ENCODE measurements around the gene MYH7B.

Gene MYH7B

DNA sequence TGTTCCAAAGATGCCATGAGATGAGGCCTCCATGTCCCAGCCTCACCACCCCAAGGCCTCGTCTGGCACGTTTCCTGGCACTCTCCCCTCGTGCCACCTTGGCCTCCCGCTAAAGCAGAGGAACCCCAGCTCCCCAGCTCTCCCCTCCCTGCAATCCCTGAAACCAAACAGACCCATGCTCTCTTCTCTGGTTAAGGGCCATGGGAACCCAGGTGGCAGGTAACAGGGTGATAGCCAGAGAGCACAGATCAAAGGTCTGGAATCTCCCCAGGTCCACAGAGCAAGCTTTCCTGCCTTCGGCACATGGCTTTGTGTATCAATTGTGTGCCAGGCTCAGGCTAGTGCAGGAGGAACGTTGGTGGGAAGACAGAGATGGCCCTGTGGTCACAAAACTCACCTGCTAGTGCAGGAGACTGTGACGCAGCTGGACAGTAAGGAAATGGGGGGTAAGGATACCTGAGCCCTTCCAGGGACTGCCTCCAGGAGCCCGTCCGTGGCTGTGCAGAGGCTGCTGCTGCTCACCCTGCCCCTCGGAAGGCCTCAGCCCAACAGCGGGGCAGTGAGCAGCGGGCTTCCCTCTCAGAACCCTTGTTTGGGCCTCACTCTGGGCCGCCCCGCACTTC is 39.0 kb downstream of the MYH7B start:
- DNase-seq, result no peak

DNA sequence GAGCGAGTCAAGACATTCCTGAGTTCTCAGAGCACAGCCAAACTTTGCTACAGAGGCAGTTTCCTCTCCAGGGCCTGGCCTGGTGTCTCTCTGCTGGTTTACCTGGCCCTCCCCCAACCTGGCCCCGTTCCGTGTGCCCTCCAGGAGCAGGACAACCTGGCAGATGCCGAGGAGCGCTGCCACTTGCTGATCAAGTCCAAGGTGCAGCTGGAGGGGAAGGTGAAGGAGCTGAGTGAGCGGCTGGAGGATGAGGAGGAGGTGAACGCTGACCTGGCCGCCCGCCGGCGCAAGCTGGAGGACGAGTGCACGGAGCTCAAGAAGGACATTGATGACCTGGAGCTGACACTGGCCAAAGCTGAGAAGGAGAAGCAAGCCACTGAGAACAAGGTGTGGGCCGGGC is 39.5 kb downstream of the MYH7B start:
- DNase-seq, result no peak

DNA sequence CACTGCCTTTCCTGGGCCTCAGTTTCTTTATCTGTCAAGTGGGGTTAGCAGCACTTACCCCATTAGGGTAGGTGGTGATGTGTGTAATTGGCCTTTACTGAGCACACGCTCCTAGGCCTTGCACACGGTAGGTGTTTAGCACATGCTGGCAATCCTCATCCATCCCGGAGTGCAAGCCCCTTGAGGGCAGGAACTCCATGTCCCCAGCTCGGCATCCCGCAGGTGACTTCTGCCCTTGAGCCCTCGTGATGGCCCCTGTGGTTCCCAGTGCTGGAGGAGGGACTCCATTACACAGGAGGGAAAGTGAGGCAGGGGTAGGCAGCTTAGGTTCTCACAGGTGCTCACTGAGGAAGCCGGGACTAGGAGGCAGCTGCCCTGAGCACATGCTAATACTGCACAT is 40.0 kb downstream of the MYH7B start:
- DNase-seq, result no peak

DNA sequence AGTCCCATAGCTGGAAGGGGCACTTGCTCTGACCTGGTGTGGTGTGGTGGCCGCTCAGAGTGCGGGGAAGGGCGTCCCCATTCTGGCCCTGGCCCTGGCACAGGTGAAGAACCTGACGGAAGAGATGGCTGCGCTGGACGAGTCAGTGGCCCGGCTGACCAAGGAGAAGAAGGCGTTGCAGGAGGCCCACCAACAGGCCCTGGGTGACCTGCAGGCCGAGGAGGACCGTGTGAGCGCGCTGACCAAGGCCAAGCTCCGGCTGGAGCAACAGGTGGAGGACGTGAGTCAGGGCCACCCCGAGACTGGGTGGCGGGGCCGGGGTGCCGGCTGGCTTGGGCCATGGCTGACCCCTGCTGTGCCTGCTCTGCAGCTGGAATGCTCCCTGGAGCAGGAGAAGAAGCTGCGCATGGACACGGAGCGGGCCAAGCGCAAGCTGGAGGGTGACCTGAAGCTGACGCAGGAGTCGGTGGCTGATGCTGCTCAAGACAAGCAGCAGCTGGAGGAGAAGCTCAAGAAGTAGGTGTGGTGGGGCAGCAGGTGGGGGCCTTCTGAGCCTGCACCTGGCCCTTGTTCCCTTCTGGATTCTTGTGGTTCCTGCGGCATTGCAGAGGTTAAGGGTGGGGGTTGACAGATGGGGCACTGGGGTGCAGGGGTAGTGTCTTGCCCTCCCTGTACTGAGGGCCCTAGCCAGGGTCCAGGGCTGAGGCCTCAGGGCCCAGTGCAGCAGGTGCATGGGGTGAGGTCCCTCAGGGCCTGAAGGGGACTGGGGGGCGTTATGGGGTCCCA is 40.8 kb downstream of the MYH7B start:
- DNase-seq, result no peak

DNA sequence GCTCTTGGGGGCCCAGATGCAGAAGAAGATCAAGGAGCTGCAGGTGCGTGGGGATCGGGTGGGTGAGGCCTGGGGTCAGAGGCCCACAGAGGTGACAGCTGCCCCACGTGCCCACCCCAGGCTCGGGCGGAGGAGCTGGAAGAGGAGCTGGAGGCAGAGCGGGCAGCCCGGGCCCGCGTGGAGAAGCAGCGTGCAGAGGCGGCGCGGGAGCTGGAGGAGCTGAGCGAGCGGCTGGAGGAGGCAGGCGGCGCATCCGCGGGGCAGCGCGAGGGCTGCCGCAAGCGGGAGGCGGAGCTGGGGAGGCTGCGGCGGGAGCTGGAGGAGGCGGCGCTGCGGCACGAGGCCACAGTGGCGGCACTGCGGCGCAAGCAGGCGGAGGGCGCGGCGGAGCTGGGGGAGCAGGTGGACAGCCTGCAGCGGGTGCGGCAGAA is 41.5 kb downstream of the MYH7B start:
- no peak for DNase-seq

DNA sequence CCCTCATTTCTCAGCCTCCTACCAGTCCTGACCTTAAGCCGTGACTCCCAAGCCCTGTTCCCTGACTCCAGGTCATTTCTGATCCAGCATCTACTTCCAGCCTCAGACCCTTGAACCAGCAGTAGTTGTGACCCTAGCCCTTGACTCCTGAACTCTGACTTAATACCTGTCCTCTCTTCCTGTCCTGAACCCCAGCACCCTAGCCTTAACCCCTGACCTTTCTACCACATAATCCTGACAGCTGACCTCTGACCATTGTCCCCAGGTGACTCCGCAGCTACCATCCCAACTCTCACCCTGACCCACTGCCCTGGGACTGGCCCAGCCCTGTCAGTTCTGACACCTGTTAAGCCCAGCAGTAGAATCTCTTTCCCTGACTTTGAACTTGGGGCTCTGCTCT is 42.1 kb downstream of the MYH7B start:
- DNase-seq, result no peak

DNA sequence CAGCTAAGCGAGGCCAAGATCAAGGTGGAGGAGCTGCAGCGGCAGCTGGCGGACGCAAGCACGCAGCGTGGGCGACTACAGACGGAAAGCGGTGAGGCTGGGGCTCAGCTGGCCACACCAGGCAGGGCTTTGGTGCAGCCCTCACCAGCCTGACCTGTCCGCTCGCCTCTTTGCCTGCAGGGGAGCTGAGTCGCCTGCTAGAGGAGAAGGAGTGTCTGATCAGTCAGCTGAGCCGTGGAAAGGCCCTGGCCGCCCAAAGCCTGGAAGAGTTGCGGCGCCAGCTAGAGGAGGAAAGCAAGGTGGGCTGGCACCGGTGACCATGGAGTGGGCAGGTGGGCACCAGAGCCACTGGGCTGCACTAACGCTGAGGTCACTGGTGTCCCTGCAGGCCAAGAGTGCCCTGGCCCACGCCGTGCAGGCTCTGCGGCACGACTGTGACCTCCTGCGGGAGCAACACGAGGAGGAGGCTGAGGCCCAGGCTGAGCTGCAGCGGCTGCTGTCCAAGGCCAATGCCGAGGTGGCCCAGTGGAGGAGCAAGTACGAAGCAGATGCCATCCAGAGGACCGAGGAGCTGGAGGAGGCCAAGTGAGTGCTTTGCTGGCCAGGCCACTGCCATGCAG is 42.8 kb downstream of the MYH7B start:
- DNase-seq, result no peak

DNA sequence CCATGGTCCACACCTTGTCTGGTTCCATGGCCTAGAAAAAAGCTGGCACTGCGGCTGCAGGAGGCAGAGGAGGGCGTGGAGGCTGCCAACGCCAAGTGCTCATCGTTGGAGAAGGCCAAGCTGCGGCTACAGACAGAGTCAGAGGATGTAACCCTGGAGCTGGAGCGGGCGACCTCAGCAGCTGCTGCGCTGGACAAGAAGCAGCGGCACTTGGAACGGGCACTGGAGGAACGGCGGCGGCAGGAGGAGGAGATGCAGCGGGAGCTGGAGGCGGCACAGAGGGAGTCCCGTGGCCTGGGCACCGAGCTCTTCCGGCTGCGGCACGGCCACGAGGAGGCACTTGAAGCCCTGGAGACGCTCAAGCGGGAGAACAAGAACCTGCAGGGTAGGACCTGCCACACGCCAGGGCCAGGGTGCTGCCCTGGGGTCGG is 43.4 kb downstream of the MYH7B start:
- no peak for DNase-seq

DNA sequence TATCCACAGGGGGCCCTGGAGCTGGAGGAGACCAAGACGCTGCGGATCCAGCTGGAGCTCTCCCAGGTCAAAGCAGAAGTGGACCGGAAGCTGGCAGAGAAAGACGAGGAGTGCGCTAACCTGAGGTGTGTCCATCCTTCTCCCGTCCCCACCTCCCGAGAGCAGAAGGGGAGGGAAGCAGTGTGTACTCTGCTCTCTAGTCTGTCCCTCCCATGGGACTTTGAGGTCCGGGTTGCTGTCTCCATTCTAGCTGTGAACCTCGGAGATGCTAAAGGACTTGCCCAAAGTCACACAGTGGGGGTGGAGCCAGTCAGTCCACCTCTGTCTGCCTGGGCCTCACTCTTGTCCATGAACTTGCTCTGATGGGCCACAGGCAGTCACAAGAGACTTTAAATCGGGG is 44.1 kb downstream of the MYH7B start:
- DNase-seq, result no peak

DNA sequence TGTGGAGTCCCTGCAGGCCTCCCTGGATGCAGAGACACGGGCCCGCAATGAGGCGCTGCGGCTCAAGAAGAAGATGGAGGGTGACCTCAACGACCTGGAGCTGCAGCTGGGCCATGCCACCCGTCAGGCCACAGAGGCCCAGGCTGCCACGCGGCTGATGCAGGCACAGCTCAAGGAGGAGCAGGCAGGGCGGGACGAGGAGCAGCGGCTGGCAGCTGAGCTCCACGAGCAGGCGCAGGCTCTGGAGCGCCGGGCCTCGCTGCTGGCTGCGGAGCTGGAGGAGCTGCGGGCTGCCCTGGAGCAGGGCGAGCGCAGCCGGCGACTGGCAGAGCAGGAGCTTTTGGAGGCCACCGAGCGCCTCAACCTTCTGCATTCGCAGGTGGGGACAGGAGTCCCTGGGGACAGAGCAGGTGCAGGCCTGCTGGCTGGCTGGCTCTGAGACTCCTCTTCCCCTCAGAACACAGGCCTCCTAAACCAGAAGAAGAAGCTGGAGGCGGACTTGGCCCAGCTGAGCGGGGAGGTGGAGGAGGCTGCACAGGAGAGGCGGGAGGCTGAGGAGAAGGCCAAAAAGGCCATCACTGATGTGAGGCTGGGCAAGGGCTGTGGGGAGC is 44.7 kb downstream of the MYH7B start:
- no peak for DNase-seq

DNA sequence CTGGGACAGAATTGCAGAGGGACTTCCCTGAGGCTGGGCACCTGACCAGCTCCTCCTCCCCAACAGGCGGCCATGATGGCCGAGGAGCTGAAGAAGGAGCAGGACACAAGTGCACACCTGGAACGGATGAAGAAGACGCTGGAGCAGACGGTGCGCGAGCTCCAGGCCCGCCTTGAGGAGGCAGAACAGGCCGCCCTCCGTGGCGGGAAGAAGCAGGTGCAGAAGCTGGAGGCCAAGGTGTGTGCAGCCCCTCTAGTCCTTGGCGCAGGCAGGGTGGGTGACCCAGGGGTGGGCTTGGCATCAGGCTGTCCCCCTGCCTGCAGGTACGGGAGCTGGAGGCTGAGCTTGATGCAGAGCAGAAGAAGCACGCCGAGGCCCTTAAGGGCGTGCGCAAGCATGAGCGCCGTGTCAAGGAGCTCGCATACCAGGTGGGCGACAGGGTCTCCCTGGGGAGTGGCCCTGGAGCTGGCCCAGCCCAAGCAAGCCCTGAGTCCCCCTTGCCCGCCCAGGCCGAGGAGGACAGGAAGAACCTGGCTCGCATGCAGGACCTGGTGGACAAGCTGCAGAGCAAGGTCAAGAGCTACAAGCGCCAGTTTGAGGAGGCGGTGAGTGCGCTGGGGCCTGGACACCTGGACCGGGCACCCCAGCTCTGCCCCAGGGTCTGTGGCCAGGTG is 45.4 kb downstream of the MYH7B start:
- DNase-seq, result no peak

DNA sequence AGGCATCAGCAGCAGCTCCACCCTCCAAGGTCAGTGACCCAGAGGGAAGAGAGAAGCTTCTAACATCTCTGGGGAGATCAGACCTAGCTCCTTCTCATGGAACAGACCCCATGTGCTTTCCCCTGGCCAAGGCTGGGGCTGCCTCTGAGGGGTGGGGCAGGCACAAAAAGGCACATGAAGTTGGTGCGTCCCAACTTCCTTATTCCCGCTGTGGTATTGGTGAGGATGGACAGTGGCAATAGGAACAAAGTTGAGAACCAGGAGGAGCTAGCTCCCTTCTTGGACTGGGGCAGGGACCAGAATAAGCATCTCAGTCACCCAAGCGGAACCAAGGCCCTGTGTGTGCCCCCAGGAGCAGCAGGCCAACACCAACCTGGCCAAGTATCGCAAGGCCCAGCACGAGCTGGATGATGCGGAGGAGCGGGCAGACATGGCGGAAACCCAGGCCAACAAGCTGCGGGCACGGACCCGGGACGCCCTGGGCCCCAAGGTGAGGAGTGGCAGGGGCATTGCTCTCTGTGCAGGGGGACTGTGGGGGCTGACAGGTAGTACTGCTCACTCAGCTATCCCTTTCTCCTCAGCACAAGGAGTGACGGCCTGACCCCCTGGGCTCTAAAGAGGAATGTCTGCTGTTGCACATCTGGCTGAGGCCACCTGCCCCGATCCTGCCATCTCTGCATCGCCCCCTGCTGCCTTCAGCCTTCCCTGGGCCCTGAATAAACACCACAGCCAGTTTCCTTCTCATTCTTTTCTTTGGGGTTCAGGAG is 46.1 kb downstream of the MYH7B start:
- DNase-seq, result no peak

DNA sequence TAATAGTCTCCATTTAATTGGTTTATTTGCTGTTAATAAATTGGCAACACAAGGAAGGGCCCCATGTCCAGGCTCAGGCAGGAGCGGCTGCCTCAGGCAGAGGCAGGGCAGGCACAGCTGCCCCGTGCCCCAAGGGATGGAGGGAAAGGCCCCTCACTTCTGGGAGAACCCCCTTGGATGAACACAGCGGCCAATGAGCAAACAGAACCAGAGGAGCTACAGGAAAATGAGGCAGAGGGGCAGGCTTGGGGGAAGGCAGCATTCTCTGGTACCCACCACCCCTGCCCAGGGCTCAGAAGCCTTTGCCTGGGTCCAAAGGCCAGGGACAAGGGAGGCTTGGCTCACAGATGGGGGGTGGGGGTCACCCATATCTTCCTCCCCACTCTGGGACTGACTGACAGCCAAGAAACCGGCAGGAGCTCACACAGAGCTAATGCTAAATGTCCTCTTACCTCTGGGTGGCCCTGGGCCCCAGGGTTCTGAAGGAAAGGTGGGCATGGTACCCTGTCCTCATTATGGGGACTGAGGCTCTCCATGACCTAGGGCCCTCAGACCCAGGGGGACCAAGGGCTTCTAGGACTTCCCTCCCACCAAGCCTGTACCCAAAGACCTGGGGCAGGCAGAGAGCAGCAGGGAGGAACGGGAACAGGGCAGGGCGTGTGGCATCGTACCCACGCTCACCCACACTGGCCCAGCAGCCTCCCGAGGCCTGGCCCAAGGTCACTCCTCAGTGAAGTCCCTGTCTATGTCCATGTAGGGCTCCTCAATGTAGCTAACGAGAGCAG is 47.0 kb downstream of the MYH7B start:
- no peak for DNase-seq

DNA sequence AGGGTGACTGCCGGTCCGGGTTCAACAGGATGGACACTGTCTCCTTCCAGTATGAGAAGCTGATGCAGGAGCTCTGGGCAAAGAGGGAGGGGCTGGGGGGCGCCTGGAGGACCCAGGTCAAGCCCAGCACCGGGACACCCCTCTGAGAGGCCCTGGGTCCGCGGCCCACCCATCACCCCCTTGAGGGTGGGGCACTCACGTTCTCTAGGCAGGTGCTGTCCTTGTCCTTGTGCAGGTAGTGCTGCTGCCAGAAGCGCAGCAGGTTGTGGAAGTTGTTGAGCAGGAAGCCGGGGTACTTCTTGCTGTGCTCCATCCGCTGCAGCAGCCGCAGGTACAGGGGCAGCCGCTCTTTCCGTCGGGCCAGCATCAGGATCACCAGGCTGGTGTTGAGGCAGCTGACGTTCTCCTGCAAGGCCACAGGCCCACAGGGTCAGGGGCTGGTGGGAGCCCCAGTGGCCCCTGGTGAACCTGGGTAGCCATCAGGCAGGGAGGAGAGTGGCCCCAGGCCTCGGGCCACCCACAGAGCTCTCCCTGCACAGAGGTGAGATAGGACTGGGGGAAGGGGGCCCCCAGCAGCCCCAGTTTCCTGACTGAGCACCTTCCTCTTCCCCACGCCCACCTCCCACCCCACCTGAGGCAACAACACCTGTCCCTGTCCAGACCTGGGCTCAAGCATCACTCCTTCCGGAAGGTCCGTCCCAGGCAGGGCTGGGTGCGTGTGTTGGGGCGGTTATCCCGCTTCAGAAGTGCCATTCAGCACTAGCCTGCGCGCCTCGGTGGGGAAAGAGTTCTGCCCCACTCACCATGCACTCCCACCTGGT is 47.8 kb downstream of the MYH7B start:
- no peak for DNase-seq

DNA sequence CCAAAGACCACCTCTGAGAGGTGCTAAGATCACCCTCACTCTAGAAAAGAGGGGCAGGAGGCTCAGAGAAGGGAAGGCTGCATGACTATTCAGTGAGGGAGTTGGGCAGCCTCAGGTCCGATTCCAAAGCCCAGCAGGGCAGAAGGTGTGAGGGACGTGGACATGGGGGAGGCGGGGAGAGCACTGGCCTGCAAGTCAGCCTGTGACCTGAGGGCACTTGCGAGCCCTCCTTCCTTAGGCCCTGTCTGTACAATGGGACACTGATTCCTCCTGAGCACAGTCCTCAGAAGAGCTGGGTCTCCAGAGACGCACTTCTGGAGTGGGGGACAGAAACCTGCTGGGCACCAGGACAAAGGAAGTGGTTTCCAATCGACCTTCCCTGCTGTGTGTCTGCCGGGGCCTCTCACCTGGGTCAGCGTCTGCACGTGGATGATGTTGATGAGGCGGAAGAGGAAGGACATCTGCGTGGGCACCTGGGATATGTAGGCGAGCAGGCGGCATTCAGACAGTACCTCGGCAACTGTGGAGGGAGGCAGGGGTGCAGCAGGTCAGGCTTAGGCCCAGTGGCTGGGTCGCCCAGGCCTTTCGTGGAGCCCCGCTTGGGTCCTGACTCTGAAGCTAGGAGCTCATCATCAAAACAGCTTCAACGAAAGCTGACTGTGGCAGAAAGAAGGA is 48.5 kb downstream of the MYH7B start:
- DNase-seq, result no peak

DNA sequence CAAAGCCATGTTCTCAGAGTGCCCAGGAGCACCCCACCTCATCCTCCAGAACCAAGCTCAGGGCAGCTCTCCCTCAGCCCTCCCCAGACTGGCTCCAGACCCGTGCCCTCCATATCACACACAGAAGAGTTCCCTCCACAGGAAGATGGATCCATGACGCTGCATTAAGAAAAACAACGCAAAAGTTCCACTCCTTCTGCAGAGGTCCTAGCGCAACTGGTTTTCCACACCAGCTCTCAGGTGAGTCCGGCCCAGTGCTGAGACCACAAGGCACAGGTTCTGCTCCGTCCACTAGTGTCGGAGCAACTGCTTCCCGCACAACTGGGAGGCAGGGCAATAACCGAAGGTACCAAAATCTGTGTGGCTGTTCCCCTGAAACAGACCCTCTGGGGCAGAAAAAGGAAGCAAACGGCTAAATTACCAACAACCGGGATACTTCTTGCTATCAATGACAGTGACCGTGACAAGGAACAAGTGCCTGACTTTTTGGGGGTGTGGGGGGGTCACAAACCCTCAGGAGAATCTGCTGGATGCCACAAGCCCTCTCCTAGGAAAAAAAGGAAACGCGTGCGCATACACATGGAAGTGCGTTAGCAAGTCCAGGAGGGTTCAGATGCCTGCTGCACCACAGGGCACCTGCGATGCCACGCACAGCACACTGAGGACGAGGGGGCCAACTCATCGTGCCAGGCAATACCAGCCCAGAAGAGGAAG is 49.2 kb downstream of the MYH7B start:
- no peak for DNase-seq
